ENCODE measurements around the gene SLC5A2.

Gene SLC5A2

DNA sequence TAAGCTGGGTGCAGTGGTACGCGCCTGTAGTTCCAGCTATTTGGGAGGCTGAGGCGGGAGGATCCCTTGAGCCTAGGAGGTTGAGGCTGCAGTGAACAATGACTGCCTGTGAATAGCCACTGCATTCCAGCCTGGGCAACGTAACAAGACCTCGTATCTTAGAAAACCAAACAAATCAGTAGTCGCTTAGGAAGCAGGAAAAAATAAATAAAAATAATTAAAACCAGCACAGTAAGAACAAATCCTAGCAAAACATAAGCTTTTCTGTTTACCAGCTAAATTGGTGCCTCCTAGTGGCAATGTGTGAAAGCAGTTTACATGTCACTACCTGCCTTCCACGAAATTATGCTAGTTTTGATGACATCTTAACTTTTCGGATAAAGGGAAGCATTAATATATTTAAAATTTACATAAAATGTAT lies 22.3 kb upstream of the SLC5A2 start:
- DNase-seq: no peak

- DNase-seq: no peak
Measured at GRCh38 chr16:31461201-31461920, 21.6 kb upstream of the SLC5A2 start.

DNA sequence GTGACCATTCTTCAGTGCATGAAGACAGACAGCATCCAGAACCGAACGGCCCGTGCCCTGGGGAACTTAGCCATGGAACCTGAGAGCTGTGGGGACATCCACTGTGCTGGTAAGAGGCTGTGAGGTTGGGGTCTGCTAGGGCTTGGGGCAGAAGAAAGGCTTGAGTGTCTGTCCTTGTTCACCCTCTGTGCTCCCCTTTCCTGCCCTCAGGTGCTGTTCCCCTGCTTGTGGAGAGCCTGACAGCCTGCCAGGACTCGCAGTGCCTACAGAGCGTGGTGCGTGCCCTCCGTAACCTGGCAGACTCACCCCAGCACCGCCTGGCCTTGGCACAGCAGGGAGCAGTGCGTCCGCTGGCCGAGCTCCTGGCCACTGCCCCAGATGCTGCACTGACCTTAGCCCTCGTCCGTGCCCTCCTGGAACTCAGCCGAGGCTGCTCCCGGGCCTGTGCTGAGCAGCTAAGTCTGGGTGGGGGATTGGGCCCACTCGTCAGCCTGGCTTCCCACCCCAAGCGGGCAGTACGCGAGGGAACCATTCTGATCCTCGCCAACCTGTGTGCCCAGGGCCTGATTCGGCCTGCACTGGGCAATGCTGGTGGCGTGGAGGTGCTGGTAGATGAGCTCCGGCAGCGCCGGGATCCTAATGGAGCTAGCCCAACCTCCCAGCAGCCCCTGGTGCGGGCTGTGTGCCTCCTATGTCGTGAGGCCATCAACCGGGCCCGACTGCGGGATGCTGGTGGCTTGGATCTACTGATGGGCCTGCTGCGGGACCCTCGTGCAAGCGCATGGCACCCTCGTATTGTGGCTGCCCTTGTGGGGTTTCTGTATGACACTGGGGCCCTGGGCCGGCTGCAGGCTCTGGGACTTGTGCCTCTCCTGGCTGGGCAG lies 20.8 kb upstream of the SLC5A2 start:
- DNase-seq: no peak

DNA sequence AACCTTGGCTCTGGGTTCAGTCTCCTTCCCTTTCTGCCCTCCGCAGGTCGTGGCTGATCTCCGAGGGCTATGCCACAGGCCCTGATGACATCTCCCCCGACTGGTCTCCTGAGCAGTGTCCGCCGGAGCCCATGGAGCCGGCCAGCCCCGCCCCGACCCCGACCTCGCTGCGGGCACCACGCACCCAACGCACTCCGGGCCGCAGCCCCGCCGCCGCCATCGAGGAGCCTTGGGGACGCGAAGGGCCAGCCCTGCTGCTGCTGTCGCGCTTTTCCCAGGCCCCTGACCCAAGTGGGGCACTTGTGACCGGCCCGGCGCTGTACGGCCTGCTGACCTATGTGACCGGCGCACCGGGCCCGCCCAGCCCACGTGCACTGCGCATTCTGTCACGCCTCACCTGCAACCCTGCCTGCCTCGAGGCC lies 18.6 kb upstream of the SLC5A2 start:
- no peak for DNase-seq

DNA sequence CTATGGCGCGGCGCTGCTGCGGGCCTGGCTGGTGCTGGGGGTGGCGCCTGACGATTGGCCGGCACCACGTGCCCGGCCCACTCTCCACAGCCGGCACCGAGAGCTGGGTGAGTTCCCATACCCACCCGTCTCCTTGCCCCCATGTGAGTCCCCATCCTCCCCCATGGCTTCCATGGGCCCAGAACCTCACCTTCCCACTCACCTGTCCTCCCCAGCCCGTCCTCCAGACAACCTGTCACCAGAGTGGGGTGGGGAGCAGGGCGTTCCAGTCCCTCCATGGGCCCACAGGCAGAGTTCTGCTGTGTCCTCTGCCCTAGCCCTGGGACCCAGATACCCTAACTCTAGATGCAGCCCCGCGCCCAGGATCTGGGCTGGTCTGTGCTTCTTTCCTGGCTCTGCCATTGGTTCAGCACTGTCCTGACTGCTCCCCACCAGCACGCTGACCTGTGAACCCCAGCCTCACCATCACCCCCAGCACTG lies 18.1 kb upstream of the SLC5A2 start:
- DNase-seq: no peak

- no peak for DNase-seq
Measured at GRCh38 chr16:31465788-31466370, 17.0 kb upstream of the SLC5A2 start.

- no peak for DNase-seq
Measured at GRCh38 chr16:31466381-31466841, 16.5 kb upstream of the SLC5A2 start.

- no peak for DNase-seq
Measured at GRCh38 chr16:31467151-31467773, 15.7 kb upstream of the SLC5A2 start.

DNA sequence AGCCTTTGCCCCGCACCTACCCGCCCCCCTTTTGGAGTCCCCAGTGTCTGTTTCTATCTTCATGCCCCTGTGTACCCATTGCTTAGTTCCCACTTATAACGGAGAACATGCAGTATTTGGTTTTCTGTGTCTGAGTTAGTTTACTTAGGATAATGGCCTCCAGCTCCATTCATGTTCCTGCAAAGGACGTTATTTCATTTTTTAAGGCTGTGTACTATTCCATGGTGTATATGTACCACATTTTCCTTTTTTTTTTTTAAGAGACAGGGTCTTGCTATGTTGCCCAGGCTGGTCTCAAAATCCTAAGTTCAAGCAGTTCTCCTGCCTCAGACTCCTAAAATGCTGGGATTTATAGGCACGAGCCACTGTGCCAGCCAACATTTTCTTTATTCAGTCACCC lies 15.1 kb upstream of the SLC5A2 start:
- no peak for DNase-seq

- no peak for DNase-seq
Measured at GRCh38 chr16:31470615-31471014, 12.3 kb upstream of the SLC5A2 start.

DNA sequence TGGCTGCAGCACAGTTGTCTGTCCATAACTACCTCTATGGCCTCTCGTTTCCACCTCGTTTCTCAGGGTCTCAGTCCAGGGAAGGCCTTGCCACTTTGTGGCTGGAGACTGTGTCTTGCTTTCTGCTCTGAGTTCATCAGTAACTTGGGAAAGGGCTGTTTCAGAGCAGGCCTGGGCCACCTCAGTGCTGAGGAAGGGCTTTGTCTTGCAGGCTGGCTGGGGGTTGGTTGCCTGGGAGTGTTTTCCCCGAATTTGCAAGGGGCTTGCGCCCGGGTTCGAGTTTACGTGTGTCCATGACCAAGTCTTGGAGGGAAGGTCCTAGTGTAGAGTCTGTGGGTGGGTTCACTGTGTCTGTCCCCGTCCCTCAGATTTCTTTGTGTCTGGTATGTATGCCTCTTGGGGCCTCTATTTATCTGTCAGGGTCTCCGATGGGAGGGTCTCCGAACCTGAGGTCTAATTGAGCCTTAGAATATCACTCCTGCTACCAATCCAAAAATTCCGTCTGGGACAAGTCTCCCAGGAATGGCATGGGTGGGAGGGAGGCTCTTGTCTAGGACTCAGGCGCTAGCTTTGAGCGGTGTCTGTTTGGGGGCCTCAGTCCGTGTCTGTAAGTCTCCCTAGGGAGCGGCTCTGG lies 11.6 kb upstream of the SLC5A2 start:
- no peak for DNase-seq

GRCh38 chr16:31471875-31472708 lies 10.8 kb upstream of the SLC5A2 start, which contains the start of gene TGFB1I1:
TGFB1I1 (plus strand) TSS chr16:31472152; CDS start chr16:31472189, 37 bp downstream.
- DNase-seq: no peak

- DNase-seq: no peak
Measured at GRCh38 chr16:31472709-31473203, 10.2 kb upstream of the SLC5A2 start.

GRCh38 chr16:31473264-31473984 lies 9.5 kb upstream of the SLC5A2 start:
- DNase-seq: no peak

- no peak for DNase-seq
Measured at GRCh38 chr16:31474173-31474714, 8.7 kb upstream of the SLC5A2 start.

GRCh38 chr16:31474773-31475738 lies 7.9 kb upstream of the SLC5A2 start:
- DNase-seq: no peak

GRCh38 chr16:31475946-31476302 lies 7.0 kb upstream of the SLC5A2 start:
- DNase-seq: no peak

- no peak for DNase-seq
Measured at GRCh38 chr16:31476303-31477219, 6.4 kb upstream of the SLC5A2 start.
